H9 (cell line): Measurements from ENCODE around the gene TXNDC12. TPM values are rescaled to one million over a fixed set of nuclear protein-coding genes. Genes with fewer than 3 reads are reported as not detected.

Experiments
- DNase-seq: peaks from one replicate; pipeline ENCODE4 v3.0.0-alpha.2; 2017
- H2AFZ ChIP-seq: one replicate; pipeline ENCODE4 v1.6.1; 2013; ENCODE audit warnings: mild to moderate bottlenecking, low read length, control low read depth, moderate library complexity
- H2AK5ac ChIP-seq: 2 replicates; pipeline ENCODE4 v1.6.1; 2013; ENCODE audit warnings: low read length, control low read depth, mixed read lengths; ENCODE audit not compliant: insufficient read length
- H2BK120ac ChIP-seq: one replicate; pipeline ENCODE4 v1.6.1; 2013; ENCODE audit warnings: low read depth, mild to moderate bottlenecking, low read length, control low read depth, inconsistent platforms; ENCODE audit not compliant: poor library complexity, severe bottlenecking
- H2BK12ac ChIP-seq: 2 replicates; pipeline ENCODE4 v1.6.1; 2013; ENCODE audit warnings: low read length, control low read depth, mixed read lengths, low read depth; ENCODE audit not compliant: insufficient read length
- H2BK15ac ChIP-seq: 2 replicates; pipeline ENCODE4 v1.6.1; 2013; ENCODE audit warnings: low read depth, low read length, control low read depth
- H2BK20ac ChIP-seq: one replicate; pipeline ENCODE4 v1.6.1; 2013; ENCODE audit warnings: low read depth, mild to moderate bottlenecking, low read length, control low read depth, inconsistent platforms; ENCODE audit not compliant: poor library complexity, severe bottlenecking
- H2BK5ac ChIP-seq: 2 replicates; pipeline ENCODE4 v1.6.1; 2013; ENCODE audit warnings: low read length, control low read depth, mixed read lengths; ENCODE audit not compliant: insufficient read length
- H3K14ac ChIP-seq: 2 replicates; pipeline ENCODE4 v1.6.1; 2013; ENCODE audit warnings: low read length, control low read depth; ENCODE audit not compliant: insufficient read depth
- H3K18ac ChIP-seq: 2 replicates; pipeline ENCODE4 v1.6.1; 2013; ENCODE audit warnings: low read depth, mild to moderate bottlenecking, mixed read lengths, low read length, control low read depth; ENCODE audit not compliant: insufficient read length
- H3K23ac ChIP-seq: 2 replicates; pipeline ENCODE4 v1.6.1; 2013; ENCODE audit warnings: low read length, control low read depth, mixed read lengths, low read depth; ENCODE audit not compliant: insufficient read length
- H3K23me2 ChIP-seq: 2 replicates; pipeline ENCODE4 v1.6.1; 2013; ENCODE audit warnings: low read depth, mild to moderate bottlenecking, mixed read lengths, low read length, control low read depth; ENCODE audit not compliant: insufficient read length, poor library complexity, severe bottlenecking
- H3K27ac ChIP-seq: 2 replicates; pipeline ENCODE4 v1.5.1; 2013; ENCODE audit warnings: low read length, control low read depth, mixed read lengths, low read depth; ENCODE audit not compliant: insufficient read length
- H3K27me3 ChIP-seq: 2 replicates; pipeline ENCODE4 v1.6.1; 2013; ENCODE audit warnings: low read length, control low read depth, inconsistent platforms; ENCODE audit not compliant: insufficient read depth
- H3K4ac ChIP-seq: 2 replicates; pipeline ENCODE4 v1.6.1; 2013; ENCODE audit warnings: low read depth, mild to moderate bottlenecking, control low read depth, inconsistent platforms, low read length, moderate library complexity
- H3K4me1 ChIP-seq: 2 replicates; pipeline ENCODE4 v1.6.1; 2013; ENCODE audit warnings: low read length, control low read depth, inconsistent platforms; ENCODE audit not compliant: insufficient read depth
- H3K4me2 ChIP-seq: 2 replicates; pipeline ENCODE4 v1.6.1; 2013; ENCODE audit warnings: low read length, control low read depth, mixed read lengths; ENCODE audit not compliant: insufficient read length, insufficient read depth
- H3K56ac ChIP-seq: 2 replicates; pipeline ENCODE4 v1.6.1; 2013; ENCODE audit warnings: low read depth, mild to moderate bottlenecking, mixed read lengths, low read length, control low read depth; ENCODE audit not compliant: insufficient read length
- H3K79me1 ChIP-seq: 2 replicates; pipeline ENCODE4 v1.6.1; 2013; ENCODE audit warnings: low read depth, mild to moderate bottlenecking, moderate library complexity, low read length, control low read depth, inconsistent platforms; ENCODE audit not compliant: insufficient read depth, poor library complexity, severe bottlenecking
- H3K79me2 ChIP-seq: 2 replicates; pipeline ENCODE4 v1.6.1; 2013; ENCODE audit warnings: low read length, control low read depth, inconsistent platforms; ENCODE audit not compliant: insufficient read depth
- H3K9ac ChIP-seq: 2 replicates; pipeline ENCODE4 v1.6.1; 2013; ENCODE audit warnings: low read length, control low read depth, mixed read lengths; ENCODE audit not compliant: insufficient read length; ENCODE audit errors: extremely low read depth
- H3K9me3 ChIP-seq: one replicate; pipeline ENCODE4 v1.6.1; 2013; ENCODE audit warnings: low read depth, low read length, inconsistent platforms; ENCODE audit not compliant: control insufficient read depth
- H3T11ph ChIP-seq: one replicate; pipeline ENCODE4 v1.6.1; 2013; ENCODE audit warnings: mild to moderate bottlenecking, low read length, control low read depth, inconsistent platforms
- H4K20me1 ChIP-seq: one replicate; pipeline ENCODE4 v1.6.1; 2013; ENCODE audit not compliant: control insufficient read depth, insufficient read length, insufficient read depth
- H4K5ac ChIP-seq: 2 replicates; pipeline ENCODE4 v1.6.1; 2013; ENCODE audit warnings: low read depth, mild to moderate bottlenecking, mixed read lengths, low read length, control low read depth; ENCODE audit not compliant: insufficient read length
- H4K8ac ChIP-seq: replicated peaks from 2 replicates; pipeline ENCODE4 v1.6.1; 2013; ENCODE audit warnings: low read length, control low read depth, mixed read lengths, low read depth; ENCODE audit not compliant: insufficient read length
- H4K91ac ChIP-seq: 2 replicates; pipeline ENCODE4 v1.6.1; 2013; ENCODE audit warnings: low read depth, mild to moderate bottlenecking, moderate library complexity, mixed read lengths, low read length, control low read depth; ENCODE audit not compliant: insufficient read length
- H3K27ac Mint-ChIP-seq, 3 experiments: 2 replicates in 2 of 3; 3 replicates in 1 of 3; pipeline ENCODE4 v1.8.0; 2020 to 2021; ENCODE audit warnings: mixed read lengths in 3 of 3, mild to moderate bottlenecking in 1 of 3, moderate library complexity in 1 of 3
- H3K27me3 Mint-ChIP-seq: 2 replicates; pipeline ENCODE4 v1.8.0; 2021; ENCODE audit warnings: low read depth, mild to moderate bottlenecking, moderate library complexity, mixed read lengths
- H3K36me3 Mint-ChIP-seq, 3 experiments: 2 replicates in 2 of 3; 3 replicates in 1 of 3; pipeline ENCODE4 v1.8.0; 2020 to 2021; ENCODE audit warnings: low read depth in 3 of 3, mixed read lengths in 3 of 3; ENCODE audit not compliant: insufficient read depth in 1 of 3
- H3K4me1 Mint-ChIP-seq, 2 experiments: 2 replicates each; pipeline ENCODE4 v1.8.0; 2020; ENCODE audit warnings: mixed read lengths in 2 of 2
- H3K4me3 Mint-ChIP-seq, 2 experiments: 2 replicates in 1 of 2; 3 replicates in 1 of 2; pipeline ENCODE4 v1.8.0; 2020 to 2021; ENCODE audit warnings: mild to moderate bottlenecking in 2 of 2, mixed read lengths in 2 of 2, moderate library complexity in 1 of 2
- H3K9me3 Mint-ChIP-seq, 2 experiments: 2 replicates in 1 of 2; 3 replicates in 1 of 2; pipeline ENCODE4 v1.8.0; 2020; ENCODE audit warnings: mild to moderate bottlenecking in 2 of 2, mixed read lengths in 2 of 2, moderate library complexity in 1 of 2
- CTCF ChIP-seq: fragments of 200-600 bp; sonication (generic); conservative IDR thresholded peaks from 3 replicates; pipeline ENCODE4 v1.8.0; 2021; ENCODE audit warnings: antibody characterized with exemption, mild to moderate bottlenecking
- WGBS: extraction: QIAGEN DNeasy Blood & Tissue Kit; methylation state at CpG from one replicate; pipeline ENCODE4 v1.1.7; 2013; ENCODE audit warnings: missing lambda C conversion rate, low lambda C conversion rate, mixed read lengths; ENCODE audit not compliant: insufficient read length; ENCODE audit errors: extremely low coverage; 5-methylcytosine and 5-hydroxymethylcytosine counted together
- total RNA-seq: library from RNA; stranded (reverse); gene quantifications from 2 replicates; pipeline ENCODE4 v1.2.1, GENCODE V29; 2021

TXNDC12 gene
- total RNA-seq, 1 experiment from 2014 or later, result 82.1 TPM

DNA sequence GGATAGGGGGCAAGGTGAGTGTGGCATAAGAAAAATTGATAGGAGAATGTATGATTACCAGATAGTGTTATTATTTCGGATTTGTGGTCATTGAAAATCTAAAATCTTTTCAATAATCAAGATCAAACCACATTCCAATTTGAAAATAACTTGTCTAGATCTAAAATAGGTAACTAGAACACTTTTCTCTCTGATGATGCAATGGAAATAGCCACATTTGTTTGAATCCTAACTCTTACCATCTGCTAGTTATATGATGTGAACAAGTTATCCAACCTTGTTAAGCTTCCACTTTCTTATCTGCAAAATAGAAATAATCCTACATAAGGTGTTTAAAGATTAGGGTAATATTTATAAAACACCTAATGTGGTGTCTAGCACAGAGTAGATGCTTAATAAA lies 4.9 kb upstream of the TXNDC12 start:
- Mint-ChIP-seq H3K9me3 (no peaks in the 10 kb centered on the region; a peak in 1 of 5 replicates), H3K36me3 (peaks cover 26 to 66% (median 53%) of the 10 kb centered on the region in 3 experiments; a peak in 6 of 7 replicates), H3K27ac (no peak overlapping the region), H3K4me1 (peaks cover 17 to 19% of the 10 kb centered on the region in 2 experiments), H3K4me3 (no peak overlapping the region), H3K27me3 (no peaks in the 10 kb centered on the region)
- Histone ChIP-seq H3K56ac (no peak overlapping the region), H3K4ac (no peak overlapping the region), H3K27me3 (no peaks in the 10 kb centered on the region), H4K8ac (no peak overlapping the region), H3K9ac (no peak overlapping the region), H2BK15ac (no peak overlapping the region), H2BK5ac (no peak overlapping the region), H3K18ac (no peak overlapping the region), H3K14ac (no peak overlapping the region), H3K27ac (no peak overlapping the region), H2BK12ac (no peak overlapping the region), H3K4me2 (no peak overlapping the region), H2BK20ac (no peak overlapping the region), H3K23ac (no peak overlapping the region), H3K23me2 (peaks cover 10% of the 10 kb centered on the region), H3T11ph (no peak overlapping the region), H3K79me2 (peaks cover 19% of the 10 kb centered on the region; the same call in 1 of the 2 replicates), H2AK5ac (no peak overlapping the region), H4K91ac (no peak overlapping the region), H2BK120ac (no peak overlapping the region), H4K5ac (no peak overlapping the region), H3K9me3 (no peaks in the 10 kb centered on the region), H2AFZ (no peak overlapping the region), H3K79me1 (no peaks in the 10 kb centered on the region), H3K4me1 (no peaks in the 10 kb centered on the region), H4K20me1 (no peaks in the 10 kb centered on the region)
- no peak for TF ChIP-seq CTCF
- no peak for DNase-seq
- no CpG with 5 or more reads among the region's 1 CpG for WGBS
